Colonic mucosa (tissue), 4 donors: ENCODE results near the gene DSTYK. TPM values are rescaled to one million over a fixed set of nuclear protein-coding genes. Genes with fewer than 3 reads are reported as not detected.
A peak's percentile ranks its signal among the peaks of the same experiment; 100 is the strongest.

ENCODE experiments used
- DNase-seq: peaks from one replicate; pipeline ENCODE4 v3.0.0-alpha.2; 2020
- H3K27ac ChIP-seq: fragments of 200-600 bp; one replicate; pipeline ENCODE4 v1.8.0; 2021
- H3K27me3 ChIP-seq: fragments of 200-600 bp; one replicate; pipeline ENCODE4 v1.8.0; 2021
- H3K36me3 ChIP-seq: fragments of 200-600 bp; one replicate; pipeline ENCODE4 v1.8.0; 2021
- H3K4me1 ChIP-seq: fragments of 200-600 bp; one replicate; pipeline ENCODE4 v1.8.0; 2021; ENCODE audit warnings: mild to moderate bottlenecking
- H3K4me3 ChIP-seq: fragments of 200-600 bp; one replicate; pipeline ENCODE4 v1.8.0; 2021
- H3K9ac ChIP-seq, 2 donors: one replicate each; pipeline ENCODE4 v1.7.0; 2013; ENCODE audit warnings: control low read depth in 2 of 2, low read depth in 2 of 2, low read length in 2 of 2
- H3K9me3 ChIP-seq: fragments of 200-600 bp; one replicate; pipeline ENCODE4 v1.8.0; 2021
- intact Hi-C: fragments of 100-400 bp; cut with DNase I; formaldehyde crosslinking; loops from one replicate; pipeline ENCODE4 v1.14.1; 2022
- total RNA-seq, 2 donors: library from RNA; stranded (reverse); fragmentation: NEBNext Ultra II Directional in 1 of 2; extraction: Animal tissue kit (Norgen Biotek cat#: 25700) in 1 of 2; gene quantifications; one replicate each; pipeline ENCODE4 v1.2.1, GENCODE V29; 2021
- TF ChIP-seq, protein P1 (sequence below): fragments of 200-600 bp; IDR thresholded peaks from one replicate; pipeline ENCODE4 v1.8.0; 2022; ENCODE audit warnings: antibody characterized with exemption, mild to moderate bottlenecking
- donor health status: healthy.
- donor health status: DM: no; HTN: no; CAD: no.
- donor health status: DM: no; HTN: no; CAD: no.

Gene DSTYK
- total RNA-seq, 2 donors from 2014 or later = 4.5 to 5.7 TPM

DNA sequence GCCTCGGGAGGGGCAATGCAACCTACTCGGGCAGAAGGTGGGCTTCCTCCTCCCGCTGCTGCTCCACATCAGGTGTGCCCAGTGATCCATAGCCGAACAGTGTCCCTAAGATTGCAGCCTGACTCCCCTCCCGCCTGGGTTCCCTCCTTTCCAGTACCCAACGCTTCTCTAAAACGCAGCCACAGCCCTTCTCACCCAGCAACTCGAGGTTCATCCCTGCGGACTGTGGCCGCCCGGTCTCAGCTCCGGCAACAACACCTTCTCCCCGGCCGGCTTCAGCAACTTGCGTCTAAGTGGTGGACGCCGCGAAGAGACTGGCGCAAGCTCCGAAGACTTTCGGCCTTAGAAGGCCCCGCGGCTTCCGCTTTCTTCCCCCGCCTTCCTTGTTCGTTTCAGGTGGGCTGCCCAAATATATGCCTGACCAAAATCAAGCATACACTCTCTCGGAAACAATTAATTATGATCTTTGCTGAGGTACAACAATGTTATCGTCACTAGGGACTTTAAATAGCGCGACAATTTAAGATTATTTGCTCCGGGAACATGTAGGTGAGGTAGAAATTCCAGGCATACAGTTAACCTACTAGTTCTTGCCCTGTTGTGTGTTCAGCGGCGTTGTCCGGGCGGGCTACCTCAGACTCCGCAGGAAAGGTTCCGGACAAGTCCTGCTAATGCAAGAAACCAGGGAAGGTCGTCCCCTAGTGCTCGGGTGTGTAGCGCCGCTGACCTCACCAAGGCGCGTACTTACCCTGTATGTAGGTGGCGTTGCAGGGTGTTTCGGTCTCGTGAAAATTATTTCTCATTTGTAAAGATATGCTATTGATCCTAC lies 89.6 kb downstream of the DSTYK start, which contains the start of gene RBBP5:
Gene RBBP5, minus strand, starts transcription at position 319 of the 829 bp plus-strand sequence. Its CDS starts 105 bp downstream, at position 214.
- Histone ChIP-seq H3K4me3 (peak within 1 kb of the TSS; percentile 79), H3K9me3 (no peaks in the 10 kb centered on the region), H3K27me3 (no peaks in the 10 kb centered on the region), H3K36me3 (no peaks in the 10 kb centered on the region), H3K9ac (peak within 1 kb of the TSS; percentile 86 to 87), H3K27ac (peak within 1 kb of the TSS; percentile 83), H3K4me1 (peaks cover 4% of the 10 kb centered on the region)
- TF ChIP-seq, protein P1, sequence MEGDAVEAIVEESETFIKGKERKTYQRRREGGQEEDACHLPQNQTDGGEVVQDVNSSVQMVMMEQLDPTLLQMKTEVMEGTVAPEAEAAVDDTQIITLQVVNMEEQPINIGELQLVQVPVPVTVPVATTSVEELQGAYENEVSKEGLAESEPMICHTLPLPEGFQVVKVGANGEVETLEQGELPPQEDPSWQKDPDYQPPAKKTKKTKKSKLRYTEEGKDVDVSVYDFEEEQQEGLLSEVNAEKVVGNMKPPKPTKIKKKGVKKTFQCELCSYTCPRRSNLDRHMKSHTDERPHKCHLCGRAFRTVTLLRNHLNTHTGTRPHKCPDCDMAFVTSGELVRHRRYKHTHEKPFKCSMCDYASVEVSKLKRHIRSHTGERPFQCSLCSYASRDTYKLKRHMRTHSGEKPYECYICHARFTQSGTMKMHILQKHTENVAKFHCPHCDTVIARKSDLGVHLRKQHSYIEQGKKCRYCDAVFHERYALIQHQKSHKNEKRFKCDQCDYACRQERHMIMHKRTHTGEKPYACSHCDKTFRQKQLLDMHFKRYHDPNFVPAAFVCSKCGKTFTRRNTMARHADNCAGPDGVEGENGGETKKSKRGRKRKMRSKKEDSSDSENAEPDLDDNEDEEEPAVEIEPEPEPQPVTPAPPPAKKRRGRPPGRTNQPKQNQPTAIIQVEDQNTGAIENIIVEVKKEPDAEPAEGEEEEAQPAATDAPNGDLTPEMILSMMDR = peak; percentile 43
- intact Hi-C loops = no loop called here
- peak; percentile 96 for DNase-seq

DNA sequence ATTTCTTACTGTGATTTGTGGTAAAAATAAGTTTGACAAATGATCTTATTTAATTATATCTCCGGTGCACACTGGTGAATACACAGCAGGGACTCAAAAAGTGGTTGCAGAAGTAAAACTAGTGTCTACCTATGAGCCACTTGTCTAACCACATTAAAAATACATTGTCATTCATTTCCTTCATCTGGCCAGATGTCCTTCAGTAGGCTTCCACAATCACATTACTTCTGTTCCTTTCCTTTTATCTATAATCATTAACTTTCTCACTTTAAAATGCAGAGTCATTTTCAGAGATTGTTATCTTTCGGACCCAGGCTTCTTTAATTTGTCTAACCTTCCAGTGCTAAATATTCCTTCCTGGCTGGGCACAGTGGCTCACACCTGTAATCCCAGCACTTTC lies 92.8 kb downstream of the DSTYK start:
- H3K9ac ChIP-seq = no peak overlapping the region
- intact Hi-C loops = no loop called here

DNA sequence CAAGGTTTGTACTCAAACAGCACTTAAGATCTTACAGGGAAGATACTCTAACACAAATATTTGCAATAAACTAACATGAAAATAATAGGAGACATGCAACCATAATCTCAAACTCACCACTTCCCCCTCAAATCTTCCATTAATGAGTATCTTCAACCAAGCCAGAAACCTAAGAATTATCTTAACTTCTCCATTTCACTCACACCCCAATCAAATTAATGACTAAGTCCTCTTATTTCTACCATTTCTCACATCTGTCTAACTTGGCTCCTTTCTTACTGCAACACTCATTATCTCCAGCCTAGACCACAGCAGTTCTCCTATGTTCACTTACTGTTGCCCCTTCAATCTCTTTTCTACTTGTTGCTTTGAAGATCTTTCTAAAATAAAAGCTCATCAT lies 100.1 kb downstream of the DSTYK start:
- Histone ChIP-seq H3K9me3 (no peaks in the 10 kb centered on the region), H3K4me3 (no peak overlapping the region), H3K27me3 (no peaks in the 10 kb centered on the region), H3K4me1 (no peaks in the 10 kb centered on the region), H3K27ac (no peak overlapping the region), H3K9ac (no peak overlapping the region), H3K36me3 (no peaks in the 10 kb centered on the region)
- TF ChIP-seq, protein P1 = no peak
- intact Hi-C loops = no loop called here
- no peak for DNase-seq

More for the DNA sequence above, 92.8 kb downstream of the DSTYK start:
- Histone ChIP-seq H3K4me1 (peaks cover 4% of the 10 kb centered on the region), H3K27me3 (no peaks in the 10 kb centered on the region), H3K9me3 (no peaks in the 10 kb centered on the region), H3K36me3 (no peaks in the 10 kb centered on the region), H3K4me3 (no peak overlapping the region), H3K27ac (no peak overlapping the region)
- TF ChIP-seq, protein P1 = no peak
- no peak for DNase-seq

DNA sequence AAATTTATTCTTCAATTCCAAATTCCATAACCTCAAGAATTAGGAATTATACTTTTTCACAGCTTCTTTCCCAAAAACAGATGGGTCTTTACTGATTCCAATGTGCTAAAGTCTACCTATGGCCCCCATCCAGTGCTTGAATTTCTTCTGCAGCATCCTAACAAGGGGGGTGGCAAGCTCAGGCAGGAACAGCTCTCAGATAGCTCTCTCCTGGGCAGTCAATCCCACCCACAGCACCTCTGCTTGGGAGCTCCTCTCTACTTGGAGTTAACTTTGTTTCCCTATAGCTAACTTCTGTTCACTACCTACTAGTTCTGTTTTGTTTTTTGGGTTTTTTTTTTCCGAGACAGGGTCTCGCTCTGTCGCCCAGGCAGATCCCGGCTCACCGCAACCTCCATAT lies 101.8 kb downstream of the DSTYK start:
- TF ChIP-seq, protein P1 = no peak
- Histone ChIP-seq H3K4me1 (no peaks in the 10 kb centered on the region), H3K27ac (no peak overlapping the region), H3K9ac (no peak overlapping the region), H3K36me3 (peaks cover 9% of the 10 kb centered on the region), H3K4me3 (no peak overlapping the region), H3K9me3 (no peaks in the 10 kb centered on the region), H3K27me3 (no peaks in the 10 kb centered on the region)
- intact Hi-C loops = no loop called here
- DNase-seq = no peak

DNA sequence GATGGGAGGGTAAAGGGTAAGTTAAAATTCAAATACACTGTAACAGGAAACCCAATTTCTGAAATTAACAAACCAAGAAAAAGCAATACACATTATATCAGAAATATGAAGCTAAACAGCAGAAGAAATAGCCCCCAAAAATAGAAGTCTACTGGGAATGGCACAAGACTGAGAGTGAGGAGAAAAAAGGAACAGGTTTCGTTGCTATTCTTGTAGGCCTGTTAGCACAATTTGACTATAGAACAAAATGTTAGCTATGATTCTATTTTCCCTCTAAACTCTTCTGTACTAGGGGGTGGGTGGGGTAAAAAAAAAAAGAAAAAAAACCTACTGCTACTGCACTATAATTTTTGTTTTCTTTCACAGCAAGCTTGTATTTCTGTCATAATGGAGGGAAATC lies 102.2 kb downstream of the DSTYK start:
- intact Hi-C loops = no loop called here
- Histone ChIP-seq H3K27ac (no peak overlapping the region), H3K4me3 (no peak overlapping the region), H3K36me3 (peaks cover 14% of the 10 kb centered on the region), H3K9me3 (no peaks in the 10 kb centered on the region), H3K27me3 (no peaks in the 10 kb centered on the region), H3K9ac (no peak overlapping the region), H3K4me1 (no peaks in the 10 kb centered on the region)
- no peak for DNase-seq
- TF ChIP-seq, protein P1 = no peak
